CD4-positive, alpha-beta T cell treated with Interleukin-6 for 4 hours (primary cell): ENCODE data around the gene PLXNA4.

Experiments used
- DNase-seq: peaks from one replicate; pipeline ENCODE4 v3.0.0-alpha.2; 2020; ENCODE audit warnings: mixed read lengths

PLXNA4 gene

GRCh38 chr7:132295175-132295574, 281.1 kb downstream of the PLXNA4 start:
- no peak for DNase-seq

GRCh38 chr7:132292803-132293202, 283.5 kb downstream of the PLXNA4 start:
- no peak for DNase-seq

- DNase-seq, result no peak
These were observed 284.8 kb downstream of the PLXNA4 start for GRCh38 chr7:132291481-132291880.

GRCh38 chr7:132290021-132290420, 286.2 kb downstream of the PLXNA4 start:
- DNase-seq, result no peak

- DNase-seq, result no peak
These were observed 289.4 kb downstream of the PLXNA4 start for GRCh38 chr7:132286836-132287235.

GRCh38 chr7:132280335-132280734, 295.9 kb downstream of the PLXNA4 start:
- DNase-seq, result no peak

- DNase-seq, result no peak
These were observed 296.6 kb downstream of the PLXNA4 start for GRCh38 chr7:132279718-132280117.

- no peak for DNase-seq
These were observed 299.1 kb downstream of the PLXNA4 start for GRCh38 chr7:132276976-132277725.

GRCh38 chr7:132276234-132276630, 300.0 kb downstream of the PLXNA4 start:
- DNase-seq, result no peak

- DNase-seq, result no peak
These were observed 300.6 kb downstream of the PLXNA4 start for GRCh38 chr7:132275416-132276233.

- no peak for DNase-seq
These were observed 303.4 kb downstream of the PLXNA4 start for GRCh38 chr7:132272763-132273371.

GRCh38 chr7:132270517-132270916, 305.8 kb downstream of the PLXNA4 start:
- DNase-seq, result no peak

GRCh38 chr7:132269718-132270117, 306.6 kb downstream of the PLXNA4 start:
- no peak for DNase-seq

GRCh38 chr7:132263151-132263550, 313.1 kb downstream of the PLXNA4 start:
- DNase-seq, result no peak

- DNase-seq, result no peak
These were observed 314.2 kb downstream of the PLXNA4 start for GRCh38 chr7:132262160-132262470.

GRCh38 chr7:132261327-132262159, 314.7 kb downstream of the PLXNA4 start:
- DNase-seq, result no peak

GRCh38 chr7:132258231-132258630, 318.0 kb downstream of the PLXNA4 start:
- no peak for DNase-seq

GRCh38 chr7:132257253-132257652, 319.0 kb downstream of the PLXNA4 start:
- no peak for DNase-seq

- no peak for DNase-seq
These were observed 319.5 kb downstream of the PLXNA4 start for GRCh38 chr7:132256721-132257212.

GRCh38 chr7:132255898-132256297, 320.4 kb downstream of the PLXNA4 start:
- DNase-seq, result no peak

GRCh38 chr7:132255115-132255797, 321.0 kb downstream of the PLXNA4 start:
- no peak for DNase-seq

GRCh38 chr7:132254455-132254854, 321.8 kb downstream of the PLXNA4 start:
- no peak for DNase-seq
